ENCODE measurements around the gene GRK1.
A peak's percentile ranks its signal among the peaks of the same experiment; 100 is the strongest.

GRK1 gene

DNA sequence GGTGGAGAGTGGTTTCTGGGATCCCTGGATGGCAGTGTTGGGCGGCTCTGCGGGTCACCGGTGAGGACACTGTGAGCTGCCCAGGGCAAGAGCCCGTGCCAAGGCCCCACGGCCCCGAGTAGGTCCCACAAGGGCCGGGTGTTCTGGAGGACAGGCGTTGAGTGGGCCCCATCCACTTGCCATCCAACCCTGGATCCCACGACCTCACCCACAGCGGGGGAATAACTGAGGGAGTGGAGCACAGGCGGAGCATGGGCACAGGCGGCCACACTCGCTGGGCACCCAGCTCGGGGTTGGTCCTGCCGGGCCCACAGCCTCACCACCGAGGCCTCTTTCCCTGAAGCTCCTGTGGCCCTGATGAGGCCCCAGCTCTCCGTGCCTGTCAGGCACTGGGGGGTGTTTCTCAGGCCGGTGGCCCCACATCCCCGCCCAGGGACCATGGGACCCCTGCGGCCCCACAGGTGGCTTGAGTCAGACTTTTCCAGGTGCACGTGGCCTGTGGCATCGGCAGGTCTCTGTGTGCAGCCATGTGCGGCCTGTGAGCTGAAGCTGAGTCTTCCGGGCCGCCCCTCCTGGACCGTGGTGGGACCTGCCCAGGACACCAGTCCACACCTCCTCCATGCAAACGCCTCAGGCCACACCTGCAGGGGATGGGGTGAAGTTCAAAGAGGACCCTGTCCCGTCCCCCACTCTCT lies 108.6 kb downstream of the GRK1 start:
- no peak for DNase-seq (ENCODE audit: low read depth)

DNA sequence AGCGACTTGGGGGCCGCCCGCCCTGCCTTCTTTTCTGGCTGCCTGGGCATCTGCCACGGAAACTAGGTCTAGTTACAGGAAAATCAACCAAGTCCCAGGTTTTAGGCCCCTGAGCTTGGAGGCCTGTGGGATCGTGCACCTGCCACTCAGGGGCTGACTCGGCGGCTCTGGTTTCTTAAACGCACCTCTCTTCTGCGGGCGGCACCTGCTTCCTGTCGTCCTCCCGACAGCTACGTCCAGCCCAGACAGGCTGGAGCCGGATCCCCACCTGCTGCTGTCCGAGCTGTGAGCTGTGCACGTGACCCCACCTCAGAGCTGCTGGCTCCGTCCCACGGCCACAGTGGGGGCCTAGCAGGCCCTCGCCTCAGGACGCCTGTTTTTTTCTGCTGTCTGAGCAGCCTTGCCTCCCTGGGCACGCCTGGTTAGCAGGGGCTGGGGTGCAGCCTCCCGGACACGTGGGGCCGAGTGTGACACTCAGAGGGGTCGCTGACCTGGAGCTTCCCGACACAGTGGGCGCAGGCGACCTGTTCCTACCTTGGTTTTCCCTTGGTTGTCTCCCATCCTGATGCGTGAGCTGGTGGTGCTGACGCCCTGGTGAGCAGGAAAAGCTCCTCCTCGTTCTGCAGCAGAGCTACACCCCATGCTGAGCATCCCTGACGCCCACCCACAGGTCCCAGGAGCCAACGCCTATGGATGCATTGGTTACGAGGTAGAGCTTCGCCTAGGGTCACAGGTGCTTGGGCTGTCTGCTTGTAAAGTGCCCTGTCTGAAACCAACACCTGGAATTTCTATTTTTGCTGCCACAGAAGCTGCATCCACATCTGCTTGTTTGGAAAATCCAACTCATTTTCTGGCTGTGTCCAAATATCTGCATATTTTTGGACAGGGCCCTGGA lies 109.5 kb downstream of the GRK1 start:
- DNase-seq (ENCODE audit: low read depth) = no peak

DNA sequence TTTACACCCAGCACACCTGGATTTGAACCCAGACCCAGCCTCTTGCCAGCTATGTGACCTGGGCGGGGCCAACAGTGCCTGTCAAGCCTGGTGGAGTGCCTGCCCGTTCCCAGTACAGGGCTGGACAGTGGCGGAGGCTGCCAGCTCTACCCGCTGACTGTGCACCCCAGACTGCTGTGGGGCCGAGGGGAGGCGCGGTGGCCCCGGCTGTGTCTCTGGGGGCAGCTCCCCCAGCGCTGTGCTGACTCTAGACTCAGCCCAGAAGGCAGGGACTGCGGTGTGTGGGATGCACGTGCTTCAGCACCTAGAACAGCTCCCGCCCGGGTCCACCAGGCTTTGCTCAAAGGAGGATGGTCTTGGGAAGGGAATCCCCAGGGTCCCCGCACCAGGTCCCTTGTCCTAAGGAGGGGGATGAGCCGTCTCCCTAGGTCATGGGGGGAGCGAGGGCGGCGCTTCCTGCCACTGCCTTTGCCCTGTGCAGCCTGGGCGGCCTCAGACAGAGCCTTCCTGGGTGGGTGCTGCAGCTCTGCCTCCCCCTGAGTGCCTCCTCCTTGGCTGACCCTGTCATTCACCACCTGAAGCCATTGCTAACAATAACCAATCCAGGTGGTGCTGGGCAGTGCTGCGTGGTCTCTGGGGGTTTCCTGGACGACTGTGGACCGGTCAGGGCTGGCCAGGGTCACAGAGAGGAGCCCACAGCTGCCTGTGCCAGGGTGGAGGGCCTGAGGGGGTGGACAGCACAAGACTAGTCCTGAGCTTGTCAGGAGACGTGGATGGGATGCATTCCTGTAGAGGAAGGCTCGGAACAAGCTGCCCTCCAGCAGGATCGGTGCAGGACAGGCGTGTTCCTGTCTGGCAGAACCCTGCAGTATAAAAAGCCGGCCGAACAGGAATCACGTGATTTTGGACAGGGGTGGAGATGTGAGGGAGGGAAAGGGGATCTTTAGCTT lies 110.6 kb downstream of the GRK1 start:
- DNase-seq (ENCODE audit: low read depth) = no peak

DNA sequence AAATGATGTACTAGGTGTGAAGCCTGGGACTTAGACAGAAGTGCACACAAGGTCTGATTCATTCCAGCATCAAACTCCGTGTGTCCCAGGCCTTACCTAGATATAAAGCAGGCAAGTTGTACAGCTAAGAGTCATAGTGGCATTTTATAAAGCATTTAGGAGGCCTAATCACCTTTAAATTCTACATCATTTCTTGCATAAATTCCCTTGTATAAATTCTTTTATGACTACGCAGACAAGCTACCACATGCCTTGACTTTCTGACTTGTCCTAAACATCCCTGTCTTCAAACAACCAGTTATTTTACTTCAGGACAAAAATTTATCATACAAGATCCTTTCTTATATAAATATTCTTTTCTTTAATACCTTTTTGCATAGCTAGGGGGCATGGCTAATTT lies 114.6 kb downstream of the GRK1 start:
- no peak for DNase-seq (ENCODE audit: low read depth)

DNA sequence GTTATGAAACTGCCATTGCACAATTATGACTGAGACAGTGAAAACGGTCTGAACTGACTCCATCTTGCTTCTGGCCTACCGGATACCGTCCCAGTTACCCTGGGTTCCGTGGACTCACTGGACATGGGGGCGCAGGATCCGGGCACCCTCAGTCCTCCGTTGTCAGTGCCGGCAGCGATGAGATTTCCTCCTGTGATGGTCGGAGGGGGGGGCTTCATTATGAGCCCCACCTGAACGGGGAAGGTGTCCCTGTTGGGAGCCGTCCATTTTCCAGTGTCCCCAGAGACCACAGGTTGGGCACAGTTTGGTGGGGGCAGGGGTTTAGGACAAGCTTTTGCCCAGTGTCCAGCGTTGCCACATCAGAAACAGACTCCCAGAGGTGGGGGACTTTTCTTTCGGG lies 115.5 kb downstream of the GRK1 start:
- no peak for DNase-seq (ENCODE audit: low read depth)

DNA sequence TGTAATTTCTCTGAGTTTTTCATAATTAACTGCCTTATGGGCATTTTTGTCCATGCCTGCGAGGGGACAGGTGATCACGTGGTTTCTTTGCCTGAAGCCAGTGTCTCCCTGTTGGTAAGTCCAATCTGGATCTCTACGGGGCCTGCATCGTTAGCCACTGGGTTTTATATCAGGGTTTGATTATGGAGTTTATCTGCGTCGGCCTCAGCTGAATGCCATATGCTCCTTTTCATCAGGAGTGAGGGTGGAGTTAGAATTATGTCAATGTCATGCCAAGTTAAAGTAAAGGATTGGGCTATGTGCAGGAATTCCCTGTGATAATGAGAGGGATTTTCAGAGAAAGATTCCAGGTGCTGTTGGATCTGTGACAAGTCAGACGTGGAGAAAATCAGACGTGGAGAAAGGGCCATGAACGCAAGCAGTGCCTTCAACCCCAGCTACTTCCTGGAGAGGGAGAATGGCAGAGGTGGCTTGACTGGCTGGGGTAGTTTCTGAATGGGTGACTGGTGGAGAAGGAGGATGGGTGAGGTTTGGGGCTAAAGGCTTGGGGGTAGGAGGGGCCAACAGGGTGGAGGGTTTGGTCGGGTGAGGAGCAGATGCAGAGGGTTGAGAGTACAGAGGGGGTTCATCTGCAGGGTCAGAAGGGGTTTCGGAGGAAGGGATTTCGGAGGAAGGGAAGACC lies 116.3 kb downstream of the GRK1 start:
- no peak for DNase-seq (ENCODE audit: low read depth)

DNA sequence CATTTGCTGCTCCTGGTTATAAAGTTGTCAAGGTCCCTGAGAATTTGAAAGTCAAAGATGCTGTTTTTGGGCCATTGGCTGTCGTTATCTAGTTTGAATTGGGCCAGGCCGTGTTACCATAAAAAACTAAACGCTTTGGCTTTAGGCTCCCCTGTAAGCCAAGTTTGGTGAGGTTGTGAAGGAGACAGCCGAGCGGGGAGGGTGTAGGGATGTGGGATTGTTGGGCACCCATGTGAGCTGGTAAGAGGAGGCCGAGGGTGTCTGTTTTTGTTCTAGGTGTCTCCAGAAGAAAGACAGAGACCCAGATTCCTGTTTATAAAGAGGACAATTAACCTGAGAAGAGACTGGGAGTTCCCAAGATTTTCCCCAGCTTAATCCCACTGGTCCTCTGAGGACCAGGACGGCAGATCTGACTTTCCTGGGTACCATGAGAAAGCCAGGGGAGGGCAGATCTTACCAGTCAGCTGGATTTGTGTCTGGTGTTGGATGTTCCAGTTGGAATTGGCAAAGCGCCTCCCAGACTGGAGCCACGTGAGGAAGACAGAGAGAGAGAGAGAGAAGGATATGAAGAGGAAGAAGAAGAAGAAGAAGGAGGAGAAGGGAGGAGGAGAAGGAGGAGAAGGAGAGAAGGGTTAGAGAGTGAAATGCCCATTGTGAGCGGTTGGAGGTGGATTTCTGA lies 117.1 kb downstream of the GRK1 start:
- DNase-seq (ENCODE audit: low read depth) = no peak

DNA sequence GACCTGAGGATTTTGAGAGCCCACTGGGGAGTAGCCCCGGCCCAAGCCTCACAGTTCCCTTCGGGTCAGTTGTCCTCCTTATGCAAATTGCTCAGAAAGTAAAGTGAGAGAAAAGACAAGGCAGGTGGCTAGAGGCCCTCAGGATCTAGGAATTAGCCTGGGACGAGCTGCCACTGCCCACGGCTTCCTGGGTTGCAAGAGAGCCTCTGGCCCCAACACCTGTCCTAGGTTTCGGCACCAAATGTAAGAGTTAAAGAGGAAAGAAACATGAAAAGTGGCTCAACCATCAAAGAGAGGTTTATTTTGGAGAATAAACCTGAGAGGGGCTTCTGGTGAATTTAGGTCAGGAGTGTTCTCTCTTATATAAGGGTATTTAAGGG lies 117.6 kb downstream of the GRK1 start:
- no peak for DNase-seq (ENCODE audit: low read depth)

DNA sequence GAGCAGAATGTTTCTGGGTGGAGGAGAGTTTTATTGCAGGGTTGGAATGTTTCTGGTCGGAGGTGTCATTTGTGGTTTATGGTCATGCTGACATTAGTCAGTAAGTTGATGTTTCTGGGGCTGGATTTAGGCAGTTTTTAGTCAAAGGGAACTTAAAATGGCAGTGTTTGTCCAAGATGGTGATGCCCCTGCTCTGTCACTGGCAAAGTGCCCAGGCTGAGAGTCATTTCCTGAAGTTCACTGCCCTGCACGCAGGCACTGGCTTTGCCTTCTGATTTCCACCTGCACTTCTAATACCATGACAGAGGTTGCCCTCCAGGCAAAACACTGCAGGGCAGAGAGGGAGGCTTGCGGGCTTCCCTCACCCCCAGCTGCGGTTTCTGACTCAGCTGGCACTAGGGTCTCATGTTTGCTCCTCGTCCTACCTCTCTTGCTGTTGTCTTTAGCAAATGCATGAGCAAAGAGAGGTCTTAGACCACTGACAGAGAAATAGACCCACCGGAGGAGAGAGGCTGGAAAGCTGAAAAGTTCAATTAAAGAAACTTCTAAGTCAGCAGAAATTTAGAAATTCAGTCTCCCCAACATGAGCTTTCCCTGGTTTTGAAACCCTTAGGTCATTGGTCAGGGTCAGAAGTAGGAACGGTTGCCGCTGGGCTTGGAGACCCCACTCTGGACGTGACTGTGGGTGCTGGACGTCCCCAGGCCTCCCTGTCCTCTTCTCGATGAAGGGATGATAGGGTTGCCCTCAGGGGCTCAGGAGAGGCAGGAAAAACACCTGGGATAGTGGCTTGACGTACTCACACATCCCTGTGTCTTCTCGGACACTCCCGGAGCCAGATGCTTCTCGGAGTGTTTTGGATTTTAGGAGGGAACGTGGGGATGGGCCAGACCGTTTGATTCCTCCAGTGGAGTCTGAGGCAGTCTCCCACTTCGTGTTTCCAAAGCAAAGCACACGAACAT lies 118.3 kb downstream of the GRK1 start:
- peak; percentile 19 for DNase-seq (ENCODE audit: low read depth)

DNA sequence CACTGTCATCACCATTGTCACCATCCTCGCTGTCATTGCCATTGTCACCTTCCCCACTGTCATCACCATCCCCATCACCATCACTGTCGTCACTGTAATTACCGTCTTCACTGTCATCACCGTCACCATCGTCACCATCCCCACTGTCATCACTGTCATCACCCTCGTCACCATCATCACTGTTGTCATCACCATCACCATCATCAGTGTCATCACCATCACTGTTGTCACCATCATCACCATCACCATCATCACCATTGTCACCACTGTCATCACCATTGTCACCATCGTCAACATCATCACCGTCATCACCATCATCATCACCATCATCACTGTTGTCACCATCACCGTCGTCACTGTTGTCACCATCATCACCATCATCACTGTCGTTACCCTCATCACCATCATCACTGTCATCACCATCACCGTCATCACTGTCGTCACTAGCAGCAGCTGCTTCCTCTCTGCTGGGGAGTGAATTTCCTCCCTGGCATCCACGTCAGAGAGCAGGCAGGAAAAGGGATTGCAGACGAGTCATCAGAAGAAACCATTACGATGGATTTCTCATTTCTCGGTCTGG lies 119.3 kb downstream of the GRK1 start:
- DNase-seq (ENCODE audit: low read depth) = no peak
